Measurements from ENCODE around the gene RGS6.
A peak's percentile ranks its signal among the peaks of the same experiment; 100 is the strongest.
"Not testable (repeated sequence)": the region's sequence is repeated elsewhere in the genome, so short reads cannot be mapped to it uniquely, and the experiment has no call there.

Gene RGS6

GRCh38 chr14:72443256-72443655 is 511.0 kb downstream of the RGS6 start:
- no peak for DNase-seq (ENCODE audit: extremely low read depth in 1 of 2, low read depth in 1 of 2)

- DNase-seq (ENCODE audit: extremely low read depth in 1 of 2, low read depth in 1 of 2), result no peak
Observed at GRCh38 chr14:72443991-72444441, 511.8 kb downstream of the RGS6 start.

GRCh38 chr14:72444701-72445100 is 512.5 kb downstream of the RGS6 start:
- DNase-seq (ENCODE audit: extremely low read depth in 1 of 2, low read depth in 1 of 2), result no peak

GRCh38 chr14:72448212-72448611 is 516.0 kb downstream of the RGS6 start:
- no peak for DNase-seq (ENCODE audit: extremely low read depth in 1 of 2, low read depth in 1 of 2)

- no peak for DNase-seq (ENCODE audit: extremely low read depth in 1 of 2, low read depth in 1 of 2)
Observed at GRCh38 chr14:72450473-72451044, 518.3 kb downstream of the RGS6 start.

- peak; percentile 0 to 17 for DNase-seq (ENCODE audit: extremely low read depth in 1 of 2, low read depth in 1 of 2)
Observed at GRCh38 chr14:72451054-72451972, 519.1 kb downstream of the RGS6 start.

- no peak for DNase-seq (ENCODE audit: extremely low read depth in 1 of 2, low read depth in 1 of 2)
Observed at GRCh38 chr14:72452774-72453173, 520.5 kb downstream of the RGS6 start.

- no peak for DNase-seq (ENCODE audit: extremely low read depth in 1 of 2, low read depth in 1 of 2)
Observed at GRCh38 chr14:72454388-72455160, 522.3 kb downstream of the RGS6 start.

- no peak for DNase-seq (ENCODE audit: extremely low read depth in 1 of 2, low read depth in 1 of 2)
Observed at GRCh38 chr14:72457641-72458040, 525.4 kb downstream of the RGS6 start.

GRCh38 chr14:72462056-72462455 is 529.8 kb downstream of the RGS6 start:
- DNase-seq (ENCODE audit: extremely low read depth in 1 of 2, low read depth in 1 of 2), result no peak

GRCh38 chr14:72463291-72463866 is 531.1 kb downstream of the RGS6 start:
- no peak for DNase-seq (ENCODE audit: extremely low read depth in 1 of 2, low read depth in 1 of 2)

- no peak for DNase-seq (ENCODE audit: extremely low read depth in 1 of 2, low read depth in 1 of 2)
Observed at GRCh38 chr14:72464226-72464625, 532.0 kb downstream of the RGS6 start.

- DNase-seq (ENCODE audit: extremely low read depth in 1 of 2, low read depth in 1 of 2), result no peak
Observed at GRCh38 chr14:72466325-72466724, 534.1 kb downstream of the RGS6 start.

- no peak for DNase-seq (ENCODE audit: extremely low read depth in 1 of 2, low read depth in 1 of 2)
Observed at GRCh38 chr14:72471346-72471745, 539.1 kb downstream of the RGS6 start.

- DNase-seq (ENCODE audit: extremely low read depth in 1 of 2, low read depth in 1 of 2), result no peak
Observed at GRCh38 chr14:72472845-72473244, 540.6 kb downstream of the RGS6 start.

- peak; percentile 11 to 13 for DNase-seq (ENCODE audit: extremely low read depth in 1 of 2, low read depth in 1 of 2)
Observed at GRCh38 chr14:72476657-72477499, 544.6 kb downstream of the RGS6 start.

- DNase-seq (ENCODE audit: extremely low read depth in 1 of 2, low read depth in 1 of 2), result not testable (repeated sequence)
Observed at GRCh38 chr14:72477578-72477977, 545.3 kb downstream of the RGS6 start.

GRCh38 chr14:72478471-72478893 is 546.3 kb downstream of the RGS6 start:
- no peak for DNase-seq (ENCODE audit: extremely low read depth in 1 of 2, low read depth in 1 of 2)

GRCh38 chr14:72479461-72479931 is 547.3 kb downstream of the RGS6 start:
- no peak for DNase-seq (ENCODE audit: extremely low read depth in 1 of 2, low read depth in 1 of 2)

Measured in activated CD8-positive, alpha-beta memory T cell treated with anti-CD3 and anti-CD28 coated beads for 1 hour (primary cell).